PC-3 (cell line): ENCODE results near the gene SSC5D. TPM values are rescaled to one million over a fixed set of nuclear protein-coding genes. Genes with fewer than 3 reads are reported as not detected.

Experiments used
- ATAC-seq: fragments of 200-7000 bp; cut with Tn5 transposase; 2 replicates; pipeline ENCODE4 v1.9.1; 2020; ENCODE audit warnings: mild to moderate bottlenecking, moderate library complexity
- BruUV-seq: library from RNA; stranded (reverse); fragments of 400-500 nt; replicated peaks from 2 replicates; lab custom pipeline; 2021; lab: Mats Ljungman, UMichigan
- CTCF ChIA-PET: fragments of 300-600 bp; sonication (Branson Sonifier 250); formaldehyde crosslinking; loops from one replicate; lab custom pipeline; 2022; ENCODE audit warnings: antibody characterized with exemption; lab: Charles Lee
- POLR2A ChIA-PET: fragments of 300-600 bp; sonication (Branson Sonifier 250); formaldehyde crosslinking; loops from one replicate; lab custom pipeline; 2022; ENCODE audit warnings: antibody characterized with exemption; ENCODE audit not compliant: unreplicated experiment; lab: Charles Lee
- DNase-seq: peaks from one replicate; pipeline ENCODE4 v3.0.0-alpha.2; 2015
- H2AFZ ChIP-seq: fragments of 300-600 bp; sonication (generic); 2 replicates; pipeline ENCODE4 v1.6.0; 2016; ENCODE audit warnings: antibody characterized with exemption, low read length
- H3F3A ChIP-seq: fragments of 300-600 bp; sonication (generic); one replicate; pipeline ENCODE4 v1.6.0; 2017; ENCODE audit warnings: antibody characterized with exemption, low read length, control low read depth, mild to moderate bottlenecking; ENCODE audit not compliant: unreplicated experiment
- H3K27ac ChIP-seq: fragments of 300-600 bp; sonication (generic); 2 replicates; pipeline ENCODE4 v1.5.1; 2016; ENCODE audit warnings: mild to moderate bottlenecking, low read length
- H3K27me3 ChIP-seq: fragments of 300-600 bp; sonication (generic); 2 replicates; pipeline ENCODE4 v1.6.1; 2016; ENCODE audit warnings: low read length, mixed read lengths
- H3K36me3 ChIP-seq: fragments of 300-600 bp; sonication (generic); 2 replicates; pipeline ENCODE4 v1.6.1; 2016; ENCODE audit warnings: low read depth, mixed run types, low read length, mixed read lengths
- H3K4me1 ChIP-seq: fragments of 300-600 bp; sonication (generic); 2 replicates; pipeline ENCODE4 v1.5.1; 2016; ENCODE audit warnings: low read length; ENCODE audit not compliant: insufficient read depth
- H3K4me2 ChIP-seq: fragments of 300-600 bp; sonication (generic); 2 replicates; pipeline ENCODE4 v1.6.0; 2016; ENCODE audit warnings: low read length
- H3K4me3 ChIP-seq: fragments of 300-600 bp; sonication (generic); 2 replicates; pipeline ENCODE4 v1.5.1; 2016; ENCODE audit warnings: mild to moderate bottlenecking, low read length, mixed read lengths
- H3K79me2 ChIP-seq: fragments of 300-600 bp; sonication (generic); 2 replicates; pipeline ENCODE4 v1.6.1; 2017; ENCODE audit warnings: low read length, mixed read lengths
- H3K9ac ChIP-seq: fragments of 300-600 bp; sonication (generic); 2 replicates; pipeline ENCODE4 v1.6.0; 2016; ENCODE audit warnings: mild to moderate bottlenecking, low read length
- H3K9me2 ChIP-seq: fragments of 300-600 bp; sonication (generic); replicated peaks from 2 replicates; pipeline ENCODE4 v1.6.1; 2016; ENCODE audit warnings: mixed run types, low read length, mixed read lengths
- H3K9me3 ChIP-seq: fragments of 300-600 bp; sonication (generic); 2 replicates; pipeline ENCODE4 v1.6.1; 2016; ENCODE audit warnings: low read length, mixed read lengths
- H4K20me1 ChIP-seq: fragments of 300-600 bp; sonication (generic); 2 replicates; pipeline ENCODE4 v1.6.1; 2016; ENCODE audit warnings: low read length, mixed read lengths
- EZH2 ChIP-seq: fragments of 300-600 bp; sonication (generic); IDR thresholded peaks from one replicate; pipeline ENCODE4 v1.6.1; 2017; ENCODE audit warnings: antibody characterized with exemption, mild to moderate bottlenecking, low read length; ENCODE audit not compliant: unreplicated experiment
- EZH2phosphoT487 ChIP-seq: fragments of 300-600 bp; sonication (generic); IDR thresholded peaks from 2 replicates; pipeline ENCODE4 v1.6.1; 2018; ENCODE audit warnings: mild to moderate bottlenecking, antibody characterized with exemption, low read length, borderline replicate concordance
- intact Hi-C: fragments of 100-400 bp; cut with micrococcal nuclease; formaldehyde crosslinking; loops from 2 replicates; pipeline ENCODE4 v1.9.0; 2023
- total RNA-seq: library from RNA; depleted of rRNA; stranded (reverse); fragments of >200 nt; gene quantifications from 2 replicates; pipeline ENCODE4 v1.2.3, GENCODE V29; 2014
- TF ChIP-seq, protein P1 (sequence below): fragments of 300-600 bp; sonication (generic); conservative IDR thresholded peaks from 2 replicates; pipeline ENCODE4 v1.5.1; 2017; ENCODE audit warnings: antibody characterized with exemption, low read depth, mild to moderate bottlenecking, low read length

SSC5D gene
- total RNA-seq, 1 experiment from 2014 or later, result not detected

DNA sequence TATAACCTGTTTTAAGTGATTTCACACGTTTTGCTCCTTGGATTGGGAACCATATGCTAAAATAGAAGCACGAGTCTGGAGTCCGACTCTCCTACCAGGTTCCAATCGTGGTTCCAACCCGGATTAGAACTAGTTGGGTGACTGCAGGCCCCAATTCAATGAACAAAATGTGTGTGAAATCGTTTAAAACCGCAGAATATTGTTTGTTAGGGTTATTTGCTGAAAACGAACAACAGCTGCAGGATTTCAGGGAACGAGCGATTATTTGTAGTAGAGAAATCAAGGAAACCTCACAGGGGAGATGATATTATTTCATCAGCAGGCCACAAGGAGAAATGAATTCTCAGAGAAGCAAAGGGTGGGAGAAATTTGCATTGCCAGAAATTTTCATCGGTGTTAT lies 16.7 kb downstream of the SSC5D start:
- Histone ChIP-seq H3K4me1 (no peaks in the 10 kb centered on the region; the same call in 1 of the 2 replicates), H3F3A (no peaks in the 10 kb centered on the region), H3K36me3 (no peaks in the 10 kb centered on the region), H3K9ac (no peak overlapping the region), H3K79me2 (no peaks in the 10 kb centered on the region), H3K9me2 (no peaks in the 10 kb centered on the region), H2AFZ (no peak overlapping the region), H3K27me3 (no peaks in the 10 kb centered on the region), H3K4me3 (no peak overlapping the region), H3K4me2 (no peak overlapping the region), H3K9me3 (no peaks in the 10 kb centered on the region), H4K20me1 (no peaks in the 10 kb centered on the region), H3K27ac (no peak overlapping the region)
- no TSS peak for BruUV-seq
- intact Hi-C loops, result loop anchor here (1.0 to 5.0 kb wide), 2 partner anchors 37 to 363 kb away; no protein-coding TSS in a partner anchor
- POLR2A ChIA-PET, result interaction anchor here (0.5 kb wide), 1 partner anchor 12 kb away, joined by 3 read pairs; no protein-coding TSS in a partner anchor
- CTCF ChIA-PET, result interaction anchor here (0.6 to 1.7 kb wide), 4 partner anchors 38 to 343 kb away, joined by 3 to 33 read pairs (median 4); no protein-coding TSS in a partner anchor
- TF ChIP-seq, protein P1, sequence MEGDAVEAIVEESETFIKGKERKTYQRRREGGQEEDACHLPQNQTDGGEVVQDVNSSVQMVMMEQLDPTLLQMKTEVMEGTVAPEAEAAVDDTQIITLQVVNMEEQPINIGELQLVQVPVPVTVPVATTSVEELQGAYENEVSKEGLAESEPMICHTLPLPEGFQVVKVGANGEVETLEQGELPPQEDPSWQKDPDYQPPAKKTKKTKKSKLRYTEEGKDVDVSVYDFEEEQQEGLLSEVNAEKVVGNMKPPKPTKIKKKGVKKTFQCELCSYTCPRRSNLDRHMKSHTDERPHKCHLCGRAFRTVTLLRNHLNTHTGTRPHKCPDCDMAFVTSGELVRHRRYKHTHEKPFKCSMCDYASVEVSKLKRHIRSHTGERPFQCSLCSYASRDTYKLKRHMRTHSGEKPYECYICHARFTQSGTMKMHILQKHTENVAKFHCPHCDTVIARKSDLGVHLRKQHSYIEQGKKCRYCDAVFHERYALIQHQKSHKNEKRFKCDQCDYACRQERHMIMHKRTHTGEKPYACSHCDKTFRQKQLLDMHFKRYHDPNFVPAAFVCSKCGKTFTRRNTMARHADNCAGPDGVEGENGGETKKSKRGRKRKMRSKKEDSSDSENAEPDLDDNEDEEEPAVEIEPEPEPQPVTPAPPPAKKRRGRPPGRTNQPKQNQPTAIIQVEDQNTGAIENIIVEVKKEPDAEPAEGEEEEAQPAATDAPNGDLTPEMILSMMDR, result no peak
- TF ChIP-seq EZH2, result no peak
- no peak for TF ChIP-seq EZH2phosphoT487
- ATAC-seq (no peak), DNase-seq (no peak)

GRCh38 chr19:55508120-55508519 lies 19.9 kb downstream of the SSC5D start:
- no peaks in the 10 kb centered on the region for H3K9me3 ChIP-seq
- no peaks in the 10 kb centered on the region for H4K20me1 ChIP-seq
- no peaks in the 10 kb centered on the region for H3F3A ChIP-seq
- DNase-seq (no peak), ATAC-seq (no peak)
- ChIA-PET CTCF (interaction anchor here (0.9 kb wide), 1 partner anchor 123 kb away, joined by 4 read pairs; no protein-coding TSS in a partner anchor), POLR2A (no interaction called here)
- intact Hi-C loops, result no loop called here
- H3K9ac ChIP-seq, result no peak overlapping the region
- H3K9me2 ChIP-seq, result no peaks in the 10 kb centered on the region
- H3K4me3 ChIP-seq, result no peak overlapping the region
- no peak overlapping the region for H3K27ac ChIP-seq
- H3K4me1 ChIP-seq, result no peaks in the 10 kb centered on the region; the same call in 1 of the 2 replicates
- 0 out of 2 replicates have a peak, but pooled peaks cover 4% of the 10 kb centered on the region for H3K27me3 ChIP-seq
- H3K36me3 ChIP-seq, result no peaks in the 10 kb centered on the region
- BruUV-seq, result no TSS peak
- TF ChIP-seq EZH2 (no peak), EZH2phosphoT487 (no peak)
- TF ChIP-seq, protein P1, result no peak
- no peaks in the 10 kb centered on the region for H3K79me2 ChIP-seq
- no peak overlapping the region for H2AFZ ChIP-seq
- no peak overlapping the region for H3K4me2 ChIP-seq
